Kidney (tissue), 14 donors: ENCODE measurements around the gene KCNB1. TPM values are rescaled to one million over a fixed set of nuclear protein-coding genes. Genes with fewer than 3 reads are reported as not detected.

Experiments
- DNase-seq, 5 donors: peaks; one replicate each; pipeline ENCODE4 v3.0.0-alpha.2; 2013 to 2020
- FAIRE-seq: peaks from 2 replicates; lab custom pipeline; 2012; peaks lifted over from hg19 to GRCh38; lab: Jason Lieb, UNC
- H3K27ac ChIP-seq, 2 donors: one replicate each; pipeline ENCODE4 v1.7.0; 2013; ENCODE audit warnings: low read depth in 2 of 2, low read length in 2 of 2, inconsistent platforms in 1 of 2
- H3K27me3 ChIP-seq: one replicate; pipeline ENCODE4 v1.7.1; 2013; ENCODE audit warnings: low read length, inconsistent platforms; ENCODE audit not compliant: control insufficient read depth, insufficient read depth
- H3K36me3 ChIP-seq, 3 donors: one replicate each; pipeline versions ENCODE4 v1.7.0 to v1.7.1; 2013; ENCODE audit warnings: low read length in 3 of 3, control low read depth in 1 of 3, inconsistent platforms in 1 of 3; ENCODE audit not compliant: insufficient read depth in 3 of 3, control insufficient read depth in 2 of 3
- H3K4me1 ChIP-seq, 3 donors: one replicate each; pipeline versions ENCODE4 v1.7.0 to v1.7.1; 2013; ENCODE audit warnings: low read length in 3 of 3, inconsistent platforms in 1 of 3, low read depth in 1 of 3; ENCODE audit not compliant: control insufficient read depth in 2 of 3, insufficient read depth in 2 of 3
- H3K4me3 ChIP-seq, 3 donors: one replicate each; pipeline versions ENCODE4 v1.7.0 to v1.8.1; 2013; ENCODE audit warnings: low read length in 3 of 3, control low read depth in 1 of 3, inconsistent platforms in 1 of 3
- H3K9ac ChIP-seq, 3 donors: one replicate each; pipeline versions ENCODE4 v1.7.0 to v1.7.1; 2013; ENCODE audit warnings: low read length in 3 of 3, control low read depth in 1 of 3, inconsistent platforms in 1 of 3
- H3K9me3 ChIP-seq, 3 donors: one replicate each; pipeline versions ENCODE4 v1.7.0 to v1.7.1; 2013; ENCODE audit warnings: low read length in 3 of 3, control low read depth in 1 of 3, inconsistent platforms in 1 of 3; ENCODE audit not compliant: control insufficient read depth in 2 of 3, insufficient read depth in 1 of 3
- CTCF ChIP-seq: IDR thresholded peaks from 3 replicates; pipeline ENCODE4 v1.5.1; 2012; ENCODE audit warnings: mild to moderate bottlenecking, moderate library complexity, borderline replicate concordance; ENCODE audit not compliant: insufficient read depth; ENCODE audit errors: extremely low read depth
- intact Hi-C: fragments of 100-400 bp; cut with DNase I; formaldehyde crosslinking; loops from one replicate; pipeline ENCODE4 v1.11.1; 2022
- polyA plus RNA-seq: library from polyadenylated mRNA; stranded (reverse); fragments of 350-450 nt; fragmentation: Illumina TruSeq; extraction: RNeasy Lipid Tissue Mini Kit (QIAGEN cat#74804); gene quantifications from one replicate; pipeline ENCODE4 v1.2.3, GENCODE V29; 2014; ENCODE audit warnings: low read depth, low replicate concordance; ENCODE audit not compliant: insufficient read depth
- total RNA-seq: library from RNA; stranded (reverse); fragmentation: NEBNext Ultra II Directional; extraction: Animal tissue kit (Norgen Biotek cat#: 25700); gene quantifications from one replicate; pipeline ENCODE4 v1.2.1, GENCODE V29; 2021
- donor health status: control.
- donor health status: control.
- donor health status: control.
- donor health status: control.
- donor health status: control.
- donor health status: DM: yes; HTN: yes; CAD: no.
- donor health status: Normal renal cell carcinoma (clear cell type).

Gene KCNB1
- total and polyA plus RNA-seq, 2 donors from 2014 or later: 0.26 to 1.2 TPM

- Histone ChIP-seq H3K27me3 (no peaks in the 10 kb centered on the region), H3K4me3 (no peak overlapping the region), H3K9ac (no peak overlapping the region), H3K9me3 (no peaks in the 10 kb centered on the region), H3K27ac (no peak overlapping the region), H3K36me3 (no peaks in the 10 kb centered on the region), H3K4me1 (no peaks in the 10 kb centered on the region)
- no peak for TF ChIP-seq CTCF
- FAIRE-seq (no peak), DNase-seq (no peak)
- intact Hi-C loops: no loop called here
These were observed 49.1 kb downstream of the KCNB1 start for GRCh38 chr20:49433333-49433732.

GRCh38 chr20:49432550-49432949 lies 49.9 kb downstream of the KCNB1 start:
- TF ChIP-seq CTCF: no peak
- H3K9me3 ChIP-seq: no peaks in the 10 kb centered on the region
- DNase-seq (no peak), FAIRE-seq (no peak)
- H3K4me3 ChIP-seq: no peak overlapping the region
- H3K27me3 ChIP-seq: no peaks in the 10 kb centered on the region
- no peaks in the 10 kb centered on the region for H3K4me1 ChIP-seq
- no peak overlapping the region for H3K27ac ChIP-seq
- H3K36me3 ChIP-seq: no peaks in the 10 kb centered on the region
- intact Hi-C loops: no loop called here
- no peak overlapping the region for H3K9ac ChIP-seq

GRCh38 chr20:49431329-49431728 lies 51.1 kb downstream of the KCNB1 start:
- FAIRE-seq (no peak), DNase-seq (no peak)
- intact Hi-C loops: no loop called here
- no peak overlapping the region for H3K4me3 ChIP-seq
- H3K27ac ChIP-seq: no peak overlapping the region
- H3K4me1 ChIP-seq: no peaks in the 10 kb centered on the region
- H3K9ac ChIP-seq: no peak overlapping the region
- H3K9me3 ChIP-seq: no peaks in the 10 kb centered on the region
- no peaks in the 10 kb centered on the region for H3K36me3 ChIP-seq
- TF ChIP-seq CTCF: no peak
- no peaks in the 10 kb centered on the region for H3K27me3 ChIP-seq

- intact Hi-C loops: no loop called here
- TF ChIP-seq CTCF: no peak
- H3K36me3 ChIP-seq: no peaks in the 10 kb centered on the region
- DNase-seq: no peak
- H3K27me3 ChIP-seq: no peaks in the 10 kb centered on the region
- no peaks in the 10 kb centered on the region for H3K9me3 ChIP-seq
- no peak overlapping the region for H3K27ac ChIP-seq
- H3K9ac ChIP-seq: no peak overlapping the region
- FAIRE-seq: no peak
- H3K4me1 ChIP-seq: no peaks in the 10 kb centered on the region
- H3K4me3 ChIP-seq: no peak overlapping the region
These were observed 52.1 kb downstream of the KCNB1 start for GRCh38 chr20:49430320-49430719.
